ENCODE results near the gene A4GNT.
"Not testable (repeated sequence)": the region's sequence is repeated elsewhere in the genome, so short reads cannot be mapped to it uniquely, and the experiment has no call there.

The A4GNT gene

GRCh38 chr3:138132239-138132638 lies at the start of gene A4GNT:
Gene A4GNT, minus strand, starts transcription at chr3:138132390. Its CDS starts 1,134 bp downstream, at chr3:138131256.
- DNase-seq (ENCODE audit: low read depth in 3 of 3), result no peak

DNA sequence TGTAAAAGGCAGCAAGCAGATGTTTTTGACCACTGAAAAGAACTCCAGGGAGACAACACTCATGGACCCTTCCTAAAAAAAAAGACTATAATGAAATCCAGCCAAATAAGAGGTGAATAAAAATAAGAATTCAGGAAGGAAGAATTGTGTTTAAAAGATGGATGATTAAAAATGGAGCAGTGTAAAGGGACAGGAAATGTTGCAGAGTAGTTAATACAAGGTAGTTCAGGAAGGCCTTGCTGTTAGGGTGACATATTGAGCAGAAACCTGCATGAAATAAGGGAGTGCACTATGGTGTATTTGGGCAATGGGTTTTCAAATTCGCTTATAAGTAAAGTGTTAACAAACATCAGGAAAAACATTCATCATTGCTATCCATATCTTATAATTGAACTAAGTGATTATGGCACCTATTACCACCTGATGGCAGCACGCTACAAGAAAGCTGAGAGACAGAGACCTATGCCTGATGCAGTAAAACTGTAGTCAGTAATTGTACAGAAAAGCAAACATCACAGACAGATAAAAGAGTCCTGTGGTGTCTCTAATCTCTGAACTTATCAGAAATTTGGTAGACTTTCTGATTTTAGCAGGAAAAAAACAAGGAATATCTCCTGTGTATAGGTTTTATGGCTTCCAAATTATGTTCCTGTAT lies 48.3 kb upstream of the A4GNT start:
- peak in 1 of 3 experiments; percentile 7 for DNase-seq (ENCODE audit: low read depth in 3 of 3)

DNA sequence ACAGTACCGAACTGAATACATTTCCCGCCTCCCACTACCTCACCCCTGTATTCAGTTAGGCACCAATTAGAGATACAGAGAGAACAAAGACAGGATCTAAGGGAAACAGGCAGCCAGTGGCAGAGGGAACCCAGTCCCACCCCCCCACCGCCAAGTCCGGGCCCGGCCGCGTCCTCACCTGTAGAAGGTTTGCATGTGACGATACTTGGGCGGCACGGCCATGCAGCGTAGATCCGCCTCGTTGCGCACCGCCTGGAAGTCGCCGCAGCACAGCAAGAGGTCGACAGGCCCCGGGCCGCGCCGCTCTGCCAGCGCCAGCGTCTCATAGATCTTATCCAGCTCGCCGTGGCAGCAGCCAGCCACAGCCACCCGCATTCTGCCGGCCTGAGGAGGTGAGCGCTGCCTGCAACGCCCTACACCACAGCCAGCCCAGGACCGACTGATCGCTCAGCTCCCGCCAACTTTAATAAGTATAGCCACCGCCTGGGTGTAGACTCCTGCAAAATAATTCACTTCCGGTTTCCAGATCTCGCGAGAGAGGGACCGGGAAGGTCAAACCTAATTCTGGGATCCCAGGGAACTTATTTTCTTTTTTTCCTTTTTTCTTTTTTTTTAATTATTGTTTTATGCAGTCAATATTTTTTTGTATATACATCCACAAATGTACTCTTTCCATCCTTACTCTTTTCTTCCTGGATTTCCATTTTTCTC lies 42.4 kb upstream of the A4GNT start, which contains the start of gene DBR1:
DBR1 (minus strand) TSS at position 501 of the 711 bp plus-strand sequence; CDS start at position 375, 126 bp downstream.
- DNase-seq (ENCODE audit: low read depth in 3 of 3), result peak; percentile 59 to 68 (median 62)

DNA sequence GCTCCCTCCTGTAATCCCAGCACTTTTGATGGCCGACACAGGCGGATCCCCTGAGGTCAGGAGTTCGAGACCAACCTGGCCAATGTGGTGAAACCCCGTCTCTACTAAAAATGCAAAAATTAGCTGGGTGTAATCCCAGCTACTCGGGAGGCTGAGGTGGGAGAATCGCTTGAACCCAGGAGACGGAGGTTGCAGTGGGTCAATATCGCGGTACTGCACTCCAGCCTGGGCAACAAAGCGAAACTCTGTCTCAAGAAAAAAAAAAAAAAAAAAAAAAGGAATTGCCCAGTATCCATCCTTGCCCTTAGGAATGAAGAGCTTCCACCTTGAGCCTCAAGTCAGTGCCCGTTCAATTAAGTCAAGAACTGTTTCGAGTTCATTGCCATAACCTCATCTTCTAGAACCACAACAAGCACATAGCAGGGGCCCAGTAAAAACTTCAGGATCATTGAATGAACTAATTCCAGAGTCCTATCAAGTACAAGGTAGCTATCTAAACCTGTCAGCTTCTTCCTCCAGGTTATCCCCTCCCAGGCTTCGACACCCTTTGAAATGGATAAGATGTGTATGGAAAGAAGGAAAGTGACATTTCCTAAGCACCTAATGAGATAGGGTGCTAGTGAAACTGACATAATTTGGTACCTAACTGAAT lies 41.7 kb upstream of the A4GNT start:
- DNase-seq (ENCODE audit: low read depth in 3 of 3), result no peak

DNA sequence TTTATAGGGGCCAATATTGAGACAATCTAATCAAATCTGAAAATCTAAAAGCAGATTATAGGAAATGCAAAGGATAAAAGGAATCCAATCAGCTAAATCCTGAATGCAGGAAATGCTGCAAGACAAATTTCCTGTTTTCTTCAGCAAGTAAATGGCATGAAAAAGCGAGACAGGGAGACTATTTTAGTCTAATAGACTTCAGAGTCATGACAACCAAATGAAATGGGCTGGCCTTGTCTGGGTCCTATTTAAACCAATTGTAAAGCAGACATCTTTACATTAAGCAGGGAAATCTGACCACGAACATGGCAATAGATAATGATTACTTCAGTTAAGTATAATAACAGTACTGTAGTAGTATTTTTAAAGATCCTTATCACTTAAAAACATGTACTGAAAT lies 40.4 kb upstream of the A4GNT start:
- DNase-seq (ENCODE audit: low read depth in 3 of 3), result no peak

DNA sequence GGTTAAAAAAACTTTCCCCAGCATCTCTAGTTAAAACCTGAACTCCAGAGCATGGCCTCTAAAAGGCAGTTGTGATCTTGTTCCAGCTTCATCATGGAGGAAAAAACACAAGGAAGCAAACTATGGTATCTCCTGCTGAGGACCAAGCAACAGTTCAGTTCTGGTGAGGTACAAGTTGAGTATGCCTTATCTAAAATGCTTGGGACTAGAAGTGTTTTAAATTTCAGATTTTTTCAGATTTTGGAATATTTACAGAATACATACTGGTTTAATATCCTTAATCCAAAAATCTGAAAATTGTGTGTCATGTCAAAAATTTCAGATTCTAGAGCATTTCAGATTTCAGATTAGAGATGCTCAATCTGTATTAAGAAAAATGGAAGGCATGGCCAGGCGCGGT lies 32.9 kb upstream of the A4GNT start:
- DNase-seq (ENCODE audit: low read depth in 3 of 3), result no peak

GRCh38 chr3:138157743-138158142 lies 25.6 kb upstream of the A4GNT start:
- DNase-seq (ENCODE audit: low read depth in 3 of 3), result no peak

GRCh38 chr3:138154534-138154933 lies 22.3 kb upstream of the A4GNT start:
- no peak for DNase-seq (ENCODE audit: low read depth in 3 of 3)

DNA sequence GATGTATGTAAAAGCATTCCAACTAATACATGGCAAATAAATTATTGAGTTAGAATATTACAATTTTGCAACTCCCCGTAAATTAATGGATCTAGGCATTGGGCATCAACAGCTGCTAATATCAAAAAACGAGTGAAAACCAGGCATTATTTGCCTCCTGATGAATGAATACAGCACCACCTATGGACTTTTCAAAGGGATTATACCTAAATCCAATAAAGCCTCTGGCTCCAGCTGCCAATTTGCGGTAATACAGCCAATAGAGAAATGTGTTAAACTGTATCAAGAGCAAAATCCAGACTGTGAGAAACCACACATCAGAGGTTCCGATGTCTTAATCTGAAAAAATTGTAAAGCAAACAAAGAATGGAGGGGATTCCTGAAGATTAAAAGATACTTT lies 16.3 kb upstream of the A4GNT start:
- no peak for DNase-seq (ENCODE audit: low read depth in 3 of 3)

GRCh38 chr3:138142181-138142580 lies 10.0 kb upstream of the A4GNT start:
- DNase-seq (ENCODE audit: low read depth in 3 of 3), result not testable (repeated sequence)

- no peak for DNase-seq (ENCODE audit: low read depth in 3 of 3)
These were observed 8.8 kb upstream of the A4GNT start for GRCh38 chr3:138140940-138141339.

GRCh38 chr3:138139691-138140090 lies 7.5 kb upstream of the A4GNT start:
- no peak for DNase-seq (ENCODE audit: low read depth in 3 of 3)

- DNase-seq (ENCODE audit: low read depth in 3 of 3), result no peak
These were observed 5.7 kb upstream of the A4GNT start for GRCh38 chr3:138137861-138138260.

DNA sequence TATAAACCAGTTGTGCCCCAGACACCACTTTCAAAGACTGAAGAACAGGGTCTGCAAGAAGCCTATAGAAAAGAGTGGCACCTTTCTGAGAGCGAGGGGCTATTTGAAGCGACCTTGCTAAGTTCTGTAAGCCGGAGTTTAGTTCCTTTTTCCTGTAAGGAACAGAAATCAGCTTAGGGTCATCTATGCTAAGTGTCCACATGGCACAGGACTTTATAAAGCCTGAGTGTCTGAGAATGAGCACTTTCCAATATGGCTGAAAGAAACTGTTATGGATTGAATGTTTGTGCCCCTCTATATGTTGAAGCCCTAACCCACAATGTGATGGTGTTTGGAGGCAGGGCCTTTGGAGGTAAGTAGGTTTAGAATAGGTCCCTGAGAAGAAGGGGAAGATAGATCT lies 4.0 kb upstream of the A4GNT start:
- no peak for DNase-seq (ENCODE audit: low read depth in 3 of 3)

- no peak for DNase-seq (ENCODE audit: low read depth in 3 of 3)
These were observed 3.6 kb upstream of the A4GNT start for GRCh38 chr3:138135833-138136194.

DNA sequence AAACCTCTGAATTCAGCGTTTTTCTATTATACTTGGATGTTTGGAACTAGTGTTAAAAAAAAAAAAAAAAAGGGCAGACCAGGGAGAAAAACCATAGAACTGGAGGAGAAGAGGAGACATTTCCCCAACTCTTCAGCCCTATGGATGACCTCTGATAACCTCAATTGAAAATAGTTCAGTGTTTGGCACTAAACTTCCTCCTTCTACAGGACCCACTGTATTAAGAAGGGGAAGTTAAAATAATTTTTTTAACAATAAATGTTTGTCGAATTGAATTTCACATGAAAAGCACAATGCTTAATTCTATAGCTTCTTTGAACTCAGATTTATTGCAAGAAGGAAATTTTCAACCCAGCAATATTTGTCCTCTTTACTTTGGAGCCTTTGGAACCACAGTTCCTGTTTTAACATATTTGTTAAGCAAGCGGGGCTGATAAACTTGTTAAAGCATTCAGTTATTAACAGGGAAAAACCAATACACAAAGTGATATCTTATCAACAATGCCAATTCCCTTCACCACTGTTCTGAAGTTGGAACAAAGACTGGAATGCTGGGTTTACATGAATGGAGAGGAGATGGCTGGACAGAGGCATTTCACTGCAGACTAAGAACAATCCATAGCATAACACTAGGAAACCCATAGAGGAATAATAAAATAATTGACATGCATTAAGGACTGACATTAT lies 3.1 kb upstream of the A4GNT start:
- no peak for DNase-seq (ENCODE audit: low read depth in 3 of 3)

- DNase-seq (ENCODE audit: low read depth in 3 of 3), result no peak
These were observed 4.4 kb downstream of the A4GNT start for GRCh38 chr3:138127636-138128365.

GRCh38 chr3:138125548-138126221 lies 6.5 kb downstream of the A4GNT start:
- DNase-seq (ENCODE audit: low read depth in 3 of 3), result no peak

GRCh38 chr3:138124706-138125355 lies 7.4 kb downstream of the A4GNT start:
- no peak for DNase-seq (ENCODE audit: low read depth in 3 of 3)

- no peak for DNase-seq (ENCODE audit: low read depth in 3 of 3)
These were observed 8.0 kb downstream of the A4GNT start for GRCh38 chr3:138124188-138124587.

DNA sequence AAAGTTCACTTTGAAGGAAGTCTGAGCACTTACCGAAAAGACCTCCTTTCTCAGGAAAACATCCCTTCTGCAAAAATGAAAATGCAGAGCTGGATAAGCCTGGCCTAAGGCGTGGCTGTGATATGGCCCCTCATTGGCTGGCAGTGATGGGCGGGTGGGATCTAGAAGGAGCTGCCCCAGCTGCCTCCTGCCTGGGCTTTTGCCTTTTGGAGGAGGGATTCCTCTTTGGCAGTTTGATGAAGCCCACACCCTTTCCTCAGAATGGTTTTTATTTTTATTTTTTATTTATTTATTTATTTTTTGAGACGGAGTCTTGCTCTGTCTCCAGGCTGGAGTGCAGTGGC lies 12.8 kb downstream of the A4GNT start:
- no peak for DNase-seq (ENCODE audit: low read depth in 3 of 3)

All from stimulated activated CD4-positive, alpha-beta T cell treated with anti-CD3 and anti-CD28 coated beads, TNF-alpha, amount 100 ng/mL, for 24 hours (primary cell).